Mammary epithelial cell (primary cell): ENCODE measurements around the gene HIVEP2.

Source experiments
- EZH2 ChIP-seq: IDR thresholded peaks from 2 replicates; pipeline ENCODE4 v1.6.1; 2012; ENCODE audit warnings: low read length, inconsistent platforms, borderline replicate concordance
- TF ChIP-seq, protein P1 (sequence below), 2 donors: IDR thresholded peaks in 1 of 2; conservative IDR thresholded peaks in 1 of 2; 2 replicates each; pipeline ENCODE4 v1.5.1; 2011 to 2012; ENCODE audit warnings: inconsistent platforms in 2 of 2, low read length in 2 of 2, mild to moderate bottlenecking in 2 of 2, control low read depth in 1 of 2, low read depth in 1 of 2; ENCODE audit not compliant: insufficient read depth in 1 of 2; ENCODE audit errors: extremely low read depth in 1 of 2

DNA sequence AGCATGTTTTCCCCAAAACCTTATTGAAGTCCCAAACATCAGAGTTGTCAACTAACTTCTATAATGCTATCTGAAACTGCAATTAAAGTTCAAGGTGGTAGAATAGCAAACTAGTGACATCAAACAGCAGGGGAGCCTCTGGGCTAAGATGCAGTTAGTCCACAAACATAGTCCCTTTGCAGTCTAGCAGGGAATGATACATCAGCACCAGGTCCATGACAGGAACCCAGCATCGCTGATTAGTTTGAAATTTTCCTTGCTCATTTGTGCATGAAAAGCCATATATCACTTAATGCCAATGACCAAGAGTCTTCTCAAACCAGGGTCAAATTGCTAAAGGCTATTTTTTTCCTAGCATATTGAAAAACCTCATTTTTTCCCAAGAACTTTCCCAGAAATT, 145.3 kb downstream of the HIVEP2 start:
- TF ChIP-seq, protein P1, sequence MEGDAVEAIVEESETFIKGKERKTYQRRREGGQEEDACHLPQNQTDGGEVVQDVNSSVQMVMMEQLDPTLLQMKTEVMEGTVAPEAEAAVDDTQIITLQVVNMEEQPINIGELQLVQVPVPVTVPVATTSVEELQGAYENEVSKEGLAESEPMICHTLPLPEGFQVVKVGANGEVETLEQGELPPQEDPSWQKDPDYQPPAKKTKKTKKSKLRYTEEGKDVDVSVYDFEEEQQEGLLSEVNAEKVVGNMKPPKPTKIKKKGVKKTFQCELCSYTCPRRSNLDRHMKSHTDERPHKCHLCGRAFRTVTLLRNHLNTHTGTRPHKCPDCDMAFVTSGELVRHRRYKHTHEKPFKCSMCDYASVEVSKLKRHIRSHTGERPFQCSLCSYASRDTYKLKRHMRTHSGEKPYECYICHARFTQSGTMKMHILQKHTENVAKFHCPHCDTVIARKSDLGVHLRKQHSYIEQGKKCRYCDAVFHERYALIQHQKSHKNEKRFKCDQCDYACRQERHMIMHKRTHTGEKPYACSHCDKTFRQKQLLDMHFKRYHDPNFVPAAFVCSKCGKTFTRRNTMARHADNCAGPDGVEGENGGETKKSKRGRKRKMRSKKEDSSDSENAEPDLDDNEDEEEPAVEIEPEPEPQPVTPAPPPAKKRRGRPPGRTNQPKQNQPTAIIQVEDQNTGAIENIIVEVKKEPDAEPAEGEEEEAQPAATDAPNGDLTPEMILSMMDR (conservative IDR thresholded peaks at IDR 0.05 in 1 of 2, IDR thresholded peaks at IDR 0.05 in 1 of 2; ENCODE audit: extremely low read depth in 1 of 2, insufficient read depth in 1 of 2, low read depth in 1 of 2, low read length in 2 of 2), result no peak
- TF ChIP-seq EZH2, result no peak
